DND-41 (cell line): ENCODE results near the gene DNMBP.

Experiments
- ATAC-seq: fragments of 200-7000 bp; cut with Tn5 transposase; 3 replicates; pipeline ENCODE4 v1.9.1; 2021; ENCODE audit warnings: low read depth; ENCODE audit not compliant: insufficient read depth
- DNase-seq: peaks from one replicate; pipeline ENCODE4 v3.0.0-alpha.2; 2020
- H2AFZ ChIP-seq: 2 replicates; pipeline ENCODE4 v1.6.0; 2012; ENCODE audit warnings: low read depth, low read length
- H3K27ac ChIP-seq: 2 replicates; pipeline ENCODE4 v1.5.1; 2012; ENCODE audit warnings: low read length, inconsistent platforms
- H3K27me3 ChIP-seq: fragments of 200-600 bp; sonication (generic); 2 replicates; pipeline ENCODE4 v1.6.0; 2012; ENCODE audit warnings: low read length, mild to moderate bottlenecking, inconsistent platforms; ENCODE audit not compliant: insufficient read depth, poor library complexity
- H3K36me3 ChIP-seq: 2 replicates; pipeline ENCODE4 v1.5.1; 2012; ENCODE audit warnings: low read length, inconsistent platforms; ENCODE audit not compliant: insufficient read depth
- H3K4me1 ChIP-seq: 2 replicates; pipeline ENCODE4 v1.5.1; 2012; ENCODE audit warnings: mild to moderate bottlenecking, low read length; ENCODE audit not compliant: insufficient read depth
- H3K4me2 ChIP-seq: 2 replicates; pipeline ENCODE4 v1.6.0; 2012; ENCODE audit warnings: mild to moderate bottlenecking, moderate library complexity, low read length, inconsistent platforms; ENCODE audit not compliant: insufficient read depth
- H3K4me3 ChIP-seq, 2 experiments: fragments of 200-600 bp in 1 of 2; shearing (Covaris generic) in 1 of 2; 2 replicates each; pipeline ENCODE4 v1.5.1; 2012 to 2016; ENCODE audit warnings: inconsistent platforms in 2 of 2, low read length in 2 of 2, mild to moderate bottlenecking in 2 of 2, low read depth in 1 of 2, moderate library complexity in 1 of 2
- H3K79me2 ChIP-seq: 2 replicates; pipeline ENCODE4 v1.6.0; 2012; ENCODE audit warnings: low read length, inconsistent platforms; ENCODE audit not compliant: insufficient read depth
- H3K9ac ChIP-seq: 2 replicates; pipeline ENCODE4 v1.6.0; 2012; ENCODE audit warnings: low read depth, mild to moderate bottlenecking, inconsistent platforms, low read length, moderate library complexity
- H3K9me3 ChIP-seq: 2 replicates; pipeline ENCODE4 v1.5.1; 2012; ENCODE audit warnings: low read length, moderate library complexity, mild to moderate bottlenecking, inconsistent platforms; ENCODE audit not compliant: insufficient read depth, severe bottlenecking
- H4K20me1 ChIP-seq: 2 replicates; pipeline ENCODE4 v1.6.0; 2012; ENCODE audit warnings: low read length; ENCODE audit not compliant: insufficient read depth
- EZH2 ChIP-seq: IDR thresholded peaks from 3 replicates; pipeline ENCODE4 v1.6.1; 2012; ENCODE audit warnings: borderline replicate concordance, low read depth, mild to moderate bottlenecking, moderate library complexity, low read length, inconsistent platforms; ENCODE audit not compliant: severe bottlenecking
- TF ChIP-seq, protein P1 (sequence below): IDR thresholded peaks from 2 replicates; pipeline ENCODE4 v1.5.1; 2012; ENCODE audit warnings: borderline replicate concordance, low read length, moderate library complexity, mild to moderate bottlenecking; ENCODE audit not compliant: poor library complexity, severe bottlenecking; ENCODE audit errors: extremely low read depth

Gene DNMBP

DNA sequence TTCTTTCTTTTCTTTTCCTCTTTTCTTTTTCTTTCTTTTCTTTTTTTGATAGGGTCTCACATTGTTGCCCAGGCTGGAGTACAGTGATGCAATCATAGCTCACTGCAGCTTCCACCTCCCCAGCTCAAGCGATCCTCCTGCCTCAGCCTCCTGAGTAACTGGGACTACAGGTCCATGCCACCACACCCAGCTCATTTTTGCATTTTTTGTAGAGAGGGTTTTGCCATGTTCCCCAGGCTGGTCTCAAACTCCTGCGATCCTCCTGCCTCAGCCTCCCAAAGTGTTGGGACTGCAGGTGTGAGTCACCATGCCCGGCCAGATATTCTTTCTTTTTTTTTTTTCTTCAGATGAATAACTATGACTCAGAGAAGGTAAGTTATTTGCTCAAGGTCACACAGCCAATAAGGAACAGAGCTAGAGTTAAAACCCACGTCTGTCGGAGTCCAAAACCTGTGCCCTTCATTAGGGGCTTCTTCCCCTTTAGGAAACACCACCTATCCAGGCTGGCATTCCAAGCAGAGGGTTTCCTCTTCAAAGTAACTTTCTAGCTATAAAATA lies 28.1 kb upstream of the DNMBP start:
- no peak for DNase-seq
- H3K36me3 ChIP-seq: no peaks in the 10 kb centered on the region
- no peaks in the 10 kb centered on the region for H4K20me1 ChIP-seq
- TF ChIP-seq, protein P1, sequence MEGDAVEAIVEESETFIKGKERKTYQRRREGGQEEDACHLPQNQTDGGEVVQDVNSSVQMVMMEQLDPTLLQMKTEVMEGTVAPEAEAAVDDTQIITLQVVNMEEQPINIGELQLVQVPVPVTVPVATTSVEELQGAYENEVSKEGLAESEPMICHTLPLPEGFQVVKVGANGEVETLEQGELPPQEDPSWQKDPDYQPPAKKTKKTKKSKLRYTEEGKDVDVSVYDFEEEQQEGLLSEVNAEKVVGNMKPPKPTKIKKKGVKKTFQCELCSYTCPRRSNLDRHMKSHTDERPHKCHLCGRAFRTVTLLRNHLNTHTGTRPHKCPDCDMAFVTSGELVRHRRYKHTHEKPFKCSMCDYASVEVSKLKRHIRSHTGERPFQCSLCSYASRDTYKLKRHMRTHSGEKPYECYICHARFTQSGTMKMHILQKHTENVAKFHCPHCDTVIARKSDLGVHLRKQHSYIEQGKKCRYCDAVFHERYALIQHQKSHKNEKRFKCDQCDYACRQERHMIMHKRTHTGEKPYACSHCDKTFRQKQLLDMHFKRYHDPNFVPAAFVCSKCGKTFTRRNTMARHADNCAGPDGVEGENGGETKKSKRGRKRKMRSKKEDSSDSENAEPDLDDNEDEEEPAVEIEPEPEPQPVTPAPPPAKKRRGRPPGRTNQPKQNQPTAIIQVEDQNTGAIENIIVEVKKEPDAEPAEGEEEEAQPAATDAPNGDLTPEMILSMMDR: no peak
- no peak for TF ChIP-seq EZH2
- no peak overlapping the region for H3K4me2 ChIP-seq
- H3K79me2 ChIP-seq: no peaks in the 10 kb centered on the region
- no peak for ATAC-seq
- no peak overlapping the region for H3K27ac ChIP-seq
- H3K9me3 ChIP-seq: no peaks in the 10 kb centered on the region
- H3K9ac ChIP-seq: no peak overlapping the region
- no peak overlapping the region for H3K4me3 ChIP-seq
- no peak overlapping the region for H2AFZ ChIP-seq
- no peaks in the 10 kb centered on the region for H3K4me1 ChIP-seq
- peaks cover 6% of the 10 kb centered on the region for H3K27me3 ChIP-seq

DNA sequence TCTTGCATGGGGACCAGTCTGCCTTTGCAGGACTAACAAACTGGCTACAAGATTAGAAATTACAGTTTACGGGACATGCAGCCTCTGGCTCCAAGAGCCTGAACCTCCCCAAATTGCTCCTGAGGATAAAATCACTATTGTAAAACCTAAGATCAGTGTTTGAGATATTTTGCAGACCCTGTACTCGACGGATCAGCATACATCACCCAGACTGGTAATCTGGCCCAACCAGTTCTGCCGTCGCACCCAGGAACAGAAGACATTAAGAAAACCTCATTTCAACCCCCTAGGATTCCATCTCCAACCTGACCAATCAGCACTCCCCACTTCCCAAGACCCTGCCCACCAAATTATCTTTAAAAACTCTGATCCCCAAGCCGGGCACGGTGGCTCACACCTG lies 27.1 kb upstream of the DNMBP start:
- DNase-seq (no peak), ATAC-seq (no peak)
- no peak for TF ChIP-seq EZH2
- TF ChIP-seq, protein P1: no peak
- H3K9me3 ChIP-seq: no peaks in the 10 kb centered on the region
- no peaks in the 10 kb centered on the region for H4K20me1 ChIP-seq
- no peaks in the 10 kb centered on the region for H3K79me2 ChIP-seq
- H3K27ac ChIP-seq: no peak overlapping the region
- H2AFZ ChIP-seq: no peak overlapping the region
- H3K4me3 ChIP-seq: no peak overlapping the region
- no peak overlapping the region for H3K9ac ChIP-seq
- H3K4me2 ChIP-seq: no peak overlapping the region
- no peaks in the 10 kb centered on the region for H3K4me1 ChIP-seq
- H3K36me3 ChIP-seq: no peaks in the 10 kb centered on the region
- peaks cover 6% of the 10 kb centered on the region for H3K27me3 ChIP-seq

DNA sequence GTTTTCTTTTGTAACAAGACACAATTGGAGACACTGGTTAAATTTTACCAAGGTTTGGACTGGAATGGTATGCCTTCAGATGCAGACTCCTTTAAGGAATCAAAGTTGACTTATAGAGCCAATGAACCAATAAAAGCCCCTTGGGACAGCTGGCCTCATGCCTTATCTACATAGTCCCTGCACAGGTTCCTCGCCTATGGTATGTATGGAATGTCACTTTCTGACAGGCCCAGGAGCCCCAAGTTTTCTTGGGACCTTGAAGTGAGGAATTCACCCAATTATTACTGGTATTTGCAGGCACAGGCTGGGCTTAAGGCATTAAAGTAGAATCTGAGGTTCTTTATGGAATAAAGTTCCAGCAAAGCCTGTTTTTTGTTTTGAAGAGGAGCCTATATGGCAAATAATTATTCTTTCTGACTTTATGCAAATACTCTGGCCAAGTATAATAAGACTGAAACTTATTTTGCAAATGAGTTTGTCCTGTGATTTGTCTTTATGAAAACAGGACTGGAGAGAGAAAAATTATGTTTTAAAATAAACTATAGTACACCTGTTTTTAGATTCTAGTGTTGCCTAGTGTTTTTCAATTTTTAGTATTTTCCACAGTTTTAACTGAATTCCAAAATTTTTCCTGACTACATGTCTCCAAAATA lies 24.1 kb upstream of the DNMBP start:
- no peak overlapping the region for H3K4me3 ChIP-seq

More for the DNA sequence above, 24.1 kb upstream of the DNMBP start:
- no peaks in the 10 kb centered on the region for H3K36me3 ChIP-seq
- peaks cover under 1% of the 10 kb centered on the region for H3K27me3 ChIP-seq
- no peaks in the 10 kb centered on the region for H3K4me1 ChIP-seq
- no peak overlapping the region for H3K9ac ChIP-seq
- no peak overlapping the region for H3K4me2 ChIP-seq
- TF ChIP-seq, protein P1: no peak
- no peak for TF ChIP-seq EZH2
- ATAC-seq (no peak), DNase-seq (no peak)
- H4K20me1 ChIP-seq: no peaks in the 10 kb centered on the region
- no peaks in the 10 kb centered on the region for H3K79me2 ChIP-seq
- no peaks in the 10 kb centered on the region for H3K9me3 ChIP-seq
- no peak overlapping the region for H2AFZ ChIP-seq
- H3K27ac ChIP-seq: no peak overlapping the region
